ENCODE measurements around the gene MBOAT7. TPM values are rescaled to one million over a fixed set of nuclear protein-coding genes. Genes with fewer than 3 reads are reported as not detected.
"Not testable (repeated sequence)": the region's sequence is repeated elsewhere in the genome, so short reads cannot be mapped to it uniquely, and the experiment has no call there.

Gene MBOAT7
- total RNA-seq, 4 donors from 2014 or later, result 47.3 to 101 (median 69.0) TPM

- H3K9me3 ChIP-seq; H3K27ac ChIP-seq; intact Hi-C loops (cut with DNase I); H3K4me3 ChIP-seq (replicated peaks in 1 of 3); H3K27me3 ChIP-seq; H3K36me3 ChIP-seq; DNase-seq; H3K4me1 ChIP-seq: not testable (repeated sequence)
- 39 to 45% methylated on average over 14 of the region's 14 CpGs for WGBS, 2 donors
These were observed 34.0 kb upstream of the MBOAT7 start for GRCh38 chr19:54223277-54223936.

DNA sequence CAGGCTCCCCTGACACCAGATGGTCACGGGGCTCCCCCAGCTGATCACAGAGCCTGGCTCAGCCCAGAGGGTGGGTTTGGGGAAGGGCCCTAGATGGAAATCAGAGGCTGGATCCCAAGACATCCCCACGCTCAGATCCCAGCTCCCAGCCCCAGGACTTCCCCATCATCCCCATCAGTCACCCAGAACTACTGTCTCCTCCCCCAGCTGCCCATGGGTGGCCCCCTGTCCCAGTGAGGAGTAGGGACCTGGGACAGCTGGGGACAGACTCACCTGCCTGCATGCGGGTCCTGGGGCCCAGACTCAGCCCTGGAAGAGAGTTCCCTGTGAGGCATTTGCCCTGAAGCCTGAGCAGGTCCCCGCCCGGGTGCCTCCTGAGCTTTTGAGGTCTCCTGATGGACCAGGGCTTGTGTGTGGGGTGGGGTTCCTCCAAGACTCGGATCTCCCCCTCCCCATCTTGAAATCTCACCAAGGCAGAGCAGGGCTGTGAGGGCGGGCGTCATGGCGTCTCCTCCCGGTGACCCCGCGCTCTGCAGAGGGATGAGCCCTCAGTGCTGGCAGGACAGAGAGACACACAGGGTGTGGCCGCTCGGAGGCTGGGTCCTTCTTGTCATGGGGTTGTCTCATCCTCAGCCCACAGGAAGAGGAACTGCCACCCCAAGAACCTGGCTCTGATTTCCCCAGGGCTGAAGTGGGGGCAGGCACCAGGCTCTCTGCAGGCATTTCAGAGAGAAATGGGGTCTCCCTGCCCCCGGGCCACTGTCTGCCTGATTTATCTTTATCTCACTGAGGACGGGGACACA is 33.3 kb upstream of the MBOAT7 start, which contains the start of gene LILRB3:
TSS of gene LILRB3 (minus strand) at position 534 of the 803 bp plus-strand sequence. CDS start at position 503, 31 bp downstream.
- 72% methylated on average over 13 to 15 of the region's 16 CpGs for WGBS, 2 donors
- intact Hi-C loops (cut with DNase I), result not testable (repeated sequence)

GRCh38 chr19:54221947-54222346 is 32.6 kb upstream of the MBOAT7 start:
- H3K4me3 ChIP-seq (replicated peaks in 1 of 3); H3K27ac ChIP-seq; H3K9me3 ChIP-seq; H3K27me3 ChIP-seq; H3K4me1 ChIP-seq; H3K36me3 ChIP-seq; intact Hi-C loops (cut with DNase I); DNase-seq: not testable (repeated sequence)
- WGBS, 2 donors, result 77% methylated on average over 2 to 3 of the region's 7 CpGs

More for the DNA sequence above, 33.3 kb upstream of the MBOAT7 start, which contains the start of gene LILRB3:
- H3K27ac ChIP-seq; H3K27me3 ChIP-seq; H3K36me3 ChIP-seq; H3K4me3 ChIP-seq (replicated peaks in 1 of 3); H3K9me3 ChIP-seq; H3K4me1 ChIP-seq; DNase-seq: not testable (repeated sequence)

- WGBS, 2 donors, result 61% methylated on average over 4 of the region's 5 CpGs; no CpG with 5 or more reads in 1 of the 2 donors
- H3K27ac ChIP-seq; H3K27me3 ChIP-seq; H3K36me3 ChIP-seq; H3K9me3 ChIP-seq; H3K4me3 ChIP-seq (replicated peaks in 1 of 3); DNase-seq; H3K4me1 ChIP-seq; intact Hi-C loops (cut with DNase I): not testable (repeated sequence)
These were observed 30.3 kb upstream of the MBOAT7 start for GRCh38 chr19:54219702-54220101.

GRCh38 chr19:54218960-54219661 is 29.7 kb upstream of the MBOAT7 start:
- no peak for DNase-seq
- H3K27ac ChIP-seq, result no peak overlapping the region
- H3K27me3 ChIP-seq, result no peaks in the 10 kb centered on the region
- no peak overlapping the region for H3K4me3 ChIP-seq (replicated peaks in 1 of 3)
- WGBS, 2 donors, result 80 to 89% methylated on average over 13 to 27 of the region's 27 CpGs
- TF ChIP-seq POLR2A (IDR thresholded peaks at IDR 0.05), result no peak
- TF ChIP-seq, protein P1, sequence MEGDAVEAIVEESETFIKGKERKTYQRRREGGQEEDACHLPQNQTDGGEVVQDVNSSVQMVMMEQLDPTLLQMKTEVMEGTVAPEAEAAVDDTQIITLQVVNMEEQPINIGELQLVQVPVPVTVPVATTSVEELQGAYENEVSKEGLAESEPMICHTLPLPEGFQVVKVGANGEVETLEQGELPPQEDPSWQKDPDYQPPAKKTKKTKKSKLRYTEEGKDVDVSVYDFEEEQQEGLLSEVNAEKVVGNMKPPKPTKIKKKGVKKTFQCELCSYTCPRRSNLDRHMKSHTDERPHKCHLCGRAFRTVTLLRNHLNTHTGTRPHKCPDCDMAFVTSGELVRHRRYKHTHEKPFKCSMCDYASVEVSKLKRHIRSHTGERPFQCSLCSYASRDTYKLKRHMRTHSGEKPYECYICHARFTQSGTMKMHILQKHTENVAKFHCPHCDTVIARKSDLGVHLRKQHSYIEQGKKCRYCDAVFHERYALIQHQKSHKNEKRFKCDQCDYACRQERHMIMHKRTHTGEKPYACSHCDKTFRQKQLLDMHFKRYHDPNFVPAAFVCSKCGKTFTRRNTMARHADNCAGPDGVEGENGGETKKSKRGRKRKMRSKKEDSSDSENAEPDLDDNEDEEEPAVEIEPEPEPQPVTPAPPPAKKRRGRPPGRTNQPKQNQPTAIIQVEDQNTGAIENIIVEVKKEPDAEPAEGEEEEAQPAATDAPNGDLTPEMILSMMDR (IDR thresholded peaks at IDR 0.05), result no peak
- no peaks in the 10 kb centered on the region for H3K9me3 ChIP-seq
- no peaks in the 10 kb centered on the region for H3K36me3 ChIP-seq
- H3K4me1 ChIP-seq, result no peaks in the 10 kb centered on the region
- intact Hi-C loops (cut with DNase I), result no loop called here

- no peaks in the 10 kb centered on the region for H3K9me3 ChIP-seq
- no peak for TF ChIP-seq POLR2A (IDR thresholded peaks at IDR 0.05)
- TF ChIP-seq, protein P1 (IDR thresholded peaks at IDR 0.05), result no peak
- no peak overlapping the region for H3K27ac ChIP-seq
- intact Hi-C loops (cut with DNase I), result no loop called here
- no peaks in the 10 kb centered on the region for H3K36me3 ChIP-seq
- DNase-seq, result no peak
- no peaks in the 10 kb centered on the region for H3K27me3 ChIP-seq
- H3K4me3 ChIP-seq (replicated peaks in 1 of 3), result no peak overlapping the region
- 62% methylated on average over 6 to 8 of the region's 8 CpGs for WGBS, 2 donors
- no peaks in the 10 kb centered on the region for H3K4me1 ChIP-seq
These were observed 28.9 kb upstream of the MBOAT7 start for GRCh38 chr19:54218259-54218658.

- H3K9me3 ChIP-seq; H3K36me3 ChIP-seq; DNase-seq; H3K4me3 ChIP-seq (replicated peaks in 1 of 3); H3K27ac ChIP-seq; H3K27me3 ChIP-seq; intact Hi-C loops (cut with DNase I); H3K4me1 ChIP-seq: not testable (repeated sequence)
- WGBS, 2 donors, result 46 to 58% methylated on average over 14 to 15 of the region's 20 CpGs
These were observed 28.3 kb upstream of the MBOAT7 start for GRCh38 chr19:54217517-54218247.
